Gastrocnemius medialis (tissue), 4 donors: ENCODE results near the gene C10orf120. TPM values are rescaled to one million over a fixed set of nuclear protein-coding genes. Genes with fewer than 3 reads are reported as not detected.

Experiments used
- ATAC-seq, 2 donors: fragments of 150-250 bp; one replicate each; pipeline ENCODE4 v1.9.1; 2016
- DNase-seq, 2 donors: peaks; one replicate each; pipeline ENCODE4 v3.0.0-alpha.2; 2019
- H3K27ac ChIP-seq, 4 donors: fragments of 200-600 bp; sonication (generic); 1 replicate in 1 of 4; 2 replicates in 3 of 4; pipeline ENCODE4 v1.5.1; 2016 to 2018; ENCODE audit warnings: mild to moderate bottlenecking in 2 of 4, moderate library complexity in 1 of 4
- H3K27me3 ChIP-seq, 3 donors: fragments of 200-600 bp; sonication (generic) in 2 of 3; 1 replicate in 1 of 3; 2 replicates in 2 of 3; pipeline versions ENCODE4 v1.5.1 to v1.6.0; 2016 to 2019; ENCODE audit warnings: mild to moderate bottlenecking in 1 of 3, moderate library complexity in 1 of 3
- H3K36me3 ChIP-seq, 2 donors: fragments of 200-600 bp; sonication (generic) in 1 of 2; one replicate each; pipeline ENCODE4 v1.5.1; 2017 to 2018
- H3K4me1 ChIP-seq, 2 donors: fragments of 200-600 bp; sonication (generic) in 1 of 2; one replicate each; pipeline ENCODE4 v1.5.1; 2016 to 2017; ENCODE audit warnings: mild to moderate bottlenecking in 2 of 2
- H3K4me3 ChIP-seq, 4 donors: fragments of 200-600 bp; sonication (generic) in 3 of 4; 1 replicate in 1 of 4; 2 replicates in 3 of 4; pipeline ENCODE4 v1.5.1; 2016 to 2019; ENCODE audit warnings: mild to moderate bottlenecking in 2 of 4
- H3K9me3 ChIP-seq, 3 donors: fragments of 200-600 bp; sonication (generic) in 2 of 3; 1 replicate in 1 of 3; 2 replicates in 2 of 3; pipeline ENCODE4 v1.5.1; 2016 to 2019
- CTCF ChIP-seq, 5 experiments: fragments of 450-650 bp in 3 of 5; fragments of 200-600 bp in 2 of 5; sonication (generic) in 2 of 5; IDR thresholded peaks in 4 of 5; conservative IDR thresholded peaks in 1 of 5; 1 replicate in 4 of 5; 2 replicates in 1 of 5; pipeline ENCODE4 v1.5.1; 2016 to 2019; ENCODE audit warnings: antibody characterized with exemption in 5 of 5, mild to moderate bottlenecking in 3 of 5, moderate library complexity in 3 of 5
- POLR2A ChIP-seq, 2 donors: fragments of 450-650 bp; IDR thresholded peaks; one replicate each; pipeline ENCODE4 v1.6.1; 2017; ENCODE audit warnings: antibody characterized with exemption in 2 of 2, mild to moderate bottlenecking in 2 of 2, moderate library complexity in 2 of 2
- in situ Hi-C, 4 donors: fragments of 200-750 bp; cut with MboI; loops; one replicate each; pipeline versions ENCODE4 v1.15.0 to v1.8.0; 2017; ENCODE audit warnings: low sequenced_read_pairs in 4 of 4
- intact Hi-C: fragments of 100-400 bp; cut with DNase I; formaldehyde crosslinking; loops from one replicate; pipeline ENCODE4 v1.15.1; 2023; ENCODE audit warnings: low total_unique reads
- total RNA-seq, 4 donors: library from RNA; depleted of rRNA; stranded (reverse); fragments of >200 nt; gene quantifications; one replicate each; pipeline versions ENCODE4 v1.1.0 to v1.2.3, GENCODE V29; 2016

The C10orf120 gene
- total RNA-seq, 4 donors from 2014 or later, result not detected

DNA sequence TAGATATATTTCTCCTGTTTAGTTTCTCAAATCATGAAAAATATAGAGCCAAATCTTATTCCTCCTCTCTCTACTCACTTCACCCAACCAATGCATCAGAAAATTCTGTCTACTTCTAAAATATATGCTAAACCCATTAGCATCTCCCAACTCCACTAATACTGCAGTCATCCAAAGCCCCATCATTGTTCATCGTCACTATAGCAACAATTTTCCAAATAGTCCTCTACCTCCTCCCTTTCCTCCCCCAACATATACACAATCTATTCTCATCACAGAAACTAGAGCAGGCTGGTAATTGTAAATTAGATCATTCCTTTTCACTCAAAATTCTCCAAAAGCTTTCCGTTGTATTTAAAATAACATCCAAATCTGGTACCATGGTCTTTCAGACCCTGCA lies 38.4 kb upstream of the C10orf120 start:
- TF ChIP-seq POLR2A (IDR thresholded peaks at IDR 0.05) (no peak), CTCF (IDR thresholded peaks at IDR 0.05 in 4 of 5, conservative IDR thresholded peaks at IDR 0.05 in 1 of 5) (no peak)
- no peaks in the 10 kb centered on the region for H3K36me3 ChIP-seq
- in situ Hi-C loops (no loop called here), intact Hi-C loops (no loop called here)
- H3K9me3 ChIP-seq, result no peaks in the 10 kb centered on the region
- H3K4me1 ChIP-seq, result no peaks in the 10 kb centered on the region
- no peak for ATAC-seq
- peaks cover 3 to 4% (median 4%) of the 10 kb centered on the region in 3 donors for H3K27me3 ChIP-seq
- no peak for DNase-seq
- H3K27ac ChIP-seq, result no peak overlapping the region
- H3K4me3 ChIP-seq, result no peak overlapping the region

DNA sequence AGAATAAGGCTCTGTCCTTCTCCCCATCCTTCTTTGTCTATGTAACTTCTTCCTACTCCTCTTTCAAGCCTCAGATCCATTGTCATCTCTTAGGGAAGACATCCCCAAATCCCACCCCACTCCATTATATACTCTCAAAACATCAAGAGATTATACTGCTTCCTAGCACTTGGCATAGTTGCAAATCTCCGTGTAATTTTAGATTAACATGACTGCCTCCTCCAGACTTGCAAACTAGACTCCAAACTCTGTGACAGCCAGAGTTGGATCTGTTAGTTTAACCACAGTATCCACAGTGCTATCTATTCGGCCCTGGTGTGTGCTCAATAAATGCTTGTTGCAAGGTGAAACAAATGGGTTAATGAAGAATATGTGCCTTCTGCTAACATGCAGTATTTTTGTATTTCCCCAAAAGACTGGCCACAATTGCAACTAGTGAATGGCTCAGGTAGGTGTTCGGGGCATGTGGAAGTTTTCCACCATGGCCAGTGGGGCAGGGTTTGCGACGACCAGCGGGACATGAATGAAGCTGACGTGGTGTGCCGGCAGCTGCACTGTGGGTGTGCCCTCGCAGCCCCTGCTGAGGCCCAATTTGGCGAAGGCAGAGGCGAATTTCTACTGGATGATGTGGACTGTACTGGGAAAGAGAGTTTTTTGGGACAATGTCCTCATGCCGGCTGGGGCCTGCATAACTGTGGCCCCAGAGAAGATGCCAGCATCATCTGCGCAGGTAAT lies 34.5 kb upstream of the C10orf120 start:
- H3K27ac ChIP-seq, result no peak overlapping the region
- DNase-seq, result no peak
- TF ChIP-seq POLR2A (IDR thresholded peaks at IDR 0.05), result no peak
- no peak for TF ChIP-seq CTCF (IDR thresholded peaks at IDR 0.05 in 4 of 5, conservative IDR thresholded peaks at IDR 0.05 in 1 of 5)
- peaks cover 3 to 4% (median 4%) of the 10 kb centered on the region in 3 donors for H3K27me3 ChIP-seq
- no peaks in the 10 kb centered on the region for H3K9me3 ChIP-seq
- ATAC-seq, result no peak
- intact Hi-C loops (no loop called here), in situ Hi-C loops (no loop called here)
- H3K4me3 ChIP-seq, result no peak overlapping the region
- H3K36me3 ChIP-seq, result no peaks in the 10 kb centered on the region
- no peaks in the 10 kb centered on the region for H3K4me1 ChIP-seq

DNA sequence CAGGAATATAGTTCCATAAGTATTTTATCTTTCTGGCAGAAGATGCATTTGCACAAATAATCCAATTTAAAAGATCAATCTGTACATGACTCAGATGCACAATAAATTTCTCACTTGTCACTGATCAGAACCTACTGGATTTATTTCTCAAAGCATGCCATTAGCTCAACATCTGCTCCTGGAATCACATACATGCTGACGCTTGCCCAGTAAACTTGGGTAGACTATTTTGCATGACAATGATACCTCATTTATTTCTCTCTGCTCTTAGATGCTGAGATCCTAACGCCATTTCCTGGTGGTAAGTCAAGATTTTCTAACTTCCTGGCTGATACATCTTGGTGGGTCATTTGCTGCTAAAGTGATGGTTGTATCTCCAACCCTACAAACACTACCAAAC lies 33.8 kb upstream of the C10orf120 start:
- Histone ChIP-seq H3K27me3 (peaks cover 3 to 4% (median 4%) of the 10 kb centered on the region in 3 donors), H3K9me3 (no peaks in the 10 kb centered on the region), H3K27ac (no peak overlapping the region), H3K4me1 (no peaks in the 10 kb centered on the region), H3K36me3 (no peaks in the 10 kb centered on the region), H3K4me3 (no peak overlapping the region)
- DNase-seq (no peak), ATAC-seq (no peak)
- intact Hi-C loops, result no loop called here
- TF ChIP-seq POLR2A (IDR thresholded peaks at IDR 0.05) (no peak), CTCF (IDR thresholded peaks at IDR 0.05 in 4 of 5, conservative IDR thresholded peaks at IDR 0.05 in 1 of 5) (no peak)
- in situ Hi-C loops, result no loop called here

- in situ Hi-C loops (no loop called here), intact Hi-C loops (no loop called here)
- no peak overlapping the region for H3K4me3 ChIP-seq
- DNase-seq, result no peak
- TF ChIP-seq POLR2A (IDR thresholded peaks at IDR 0.05), result no peak
- no peak for TF ChIP-seq CTCF (IDR thresholded peaks at IDR 0.05 in 4 of 5, conservative IDR thresholded peaks at IDR 0.05 in 1 of 5)
- H3K9me3 ChIP-seq, result no peaks in the 10 kb centered on the region
- no peak overlapping the region for H3K27ac ChIP-seq
- ATAC-seq, result no peak
- H3K27me3 ChIP-seq, result peaks cover 3 to 9% (median 4%) of the 10 kb centered on the region in 3 donors
- no peaks in the 10 kb centered on the region for H3K36me3 ChIP-seq
- no peaks in the 10 kb centered on the region for H3K4me1 ChIP-seq
Observed at GRCh38 chr10:122730238-122730637, 30.6 kb upstream of the C10orf120 start.

GRCh38 chr10:122729126-122729525 lies 29.5 kb upstream of the C10orf120 start:
- in situ Hi-C loops, result no loop called here
- intact Hi-C loops, result no loop called here

More at GRCh38 chr10:122729126-122729525, 29.5 kb upstream of the C10orf120 start:
- peaks cover 3 to 5% (median 4%) of the 10 kb centered on the region in 3 donors for H3K27me3 ChIP-seq
- no peaks in the 10 kb centered on the region for H3K36me3 ChIP-seq
- DNase-seq (no peak), ATAC-seq (no peak)
- TF ChIP-seq CTCF (IDR thresholded peaks at IDR 0.05 in 4 of 5, conservative IDR thresholded peaks at IDR 0.05 in 1 of 5) (no peak), POLR2A (IDR thresholded peaks at IDR 0.05) (no peak)
- H3K4me1 ChIP-seq, result no peaks in the 10 kb centered on the region
- no peaks in the 10 kb centered on the region for H3K9me3 ChIP-seq
- H3K27ac ChIP-seq, result no peak overlapping the region
- no peak overlapping the region for H3K4me3 ChIP-seq
